ENCODE results near the gene GPC5.
"Not testable (repeated sequence)": the region's sequence is repeated elsewhere in the genome, so short reads cannot be mapped to it uniquely, and the experiment has no call there.

Gene GPC5

GRCh38 chr13:91824416-91824815, 426.0 kb downstream of the GPC5 start:
- no peak for DNase-seq (ENCODE audit: extremely low read depth in 1 of 2, low read depth in 1 of 2)

GRCh38 chr13:91825516-91825915, 427.1 kb downstream of the GPC5 start:
- DNase-seq (ENCODE audit: extremely low read depth in 1 of 2, low read depth in 1 of 2), result no peak

GRCh38 chr13:91836553-91836952, 438.1 kb downstream of the GPC5 start:
- DNase-seq (ENCODE audit: extremely low read depth in 1 of 2, low read depth in 1 of 2), result no peak

GRCh38 chr13:91845612-91846011, 447.2 kb downstream of the GPC5 start:
- no peak for DNase-seq (ENCODE audit: extremely low read depth in 1 of 2, low read depth in 1 of 2)

GRCh38 chr13:91863699-91864098, 465.3 kb downstream of the GPC5 start:
- DNase-seq (ENCODE audit: extremely low read depth in 1 of 2, low read depth in 1 of 2), result no peak

- no peak for DNase-seq (ENCODE audit: extremely low read depth in 1 of 2, low read depth in 1 of 2)
Measured at GRCh38 chr13:91868351-91868750, 469.9 kb downstream of the GPC5 start.

- no peak for DNase-seq (ENCODE audit: extremely low read depth in 1 of 2, low read depth in 1 of 2)
Measured at GRCh38 chr13:91878491-91878890, 480.1 kb downstream of the GPC5 start.

GRCh38 chr13:91879360-91879759, 480.9 kb downstream of the GPC5 start:
- DNase-seq (ENCODE audit: extremely low read depth in 1 of 2, low read depth in 1 of 2), result no peak

GRCh38 chr13:91882918-91883317, 484.5 kb downstream of the GPC5 start:
- no peak for DNase-seq (ENCODE audit: extremely low read depth in 1 of 2, low read depth in 1 of 2)

- DNase-seq (ENCODE audit: extremely low read depth in 1 of 2, low read depth in 1 of 2), result no peak
Measured at GRCh38 chr13:91889641-91890040, 491.2 kb downstream of the GPC5 start.

- DNase-seq (ENCODE audit: extremely low read depth in 1 of 2, low read depth in 1 of 2), result no peak
Measured at GRCh38 chr13:91891141-91891540, 492.7 kb downstream of the GPC5 start.

GRCh38 chr13:91893040-91893439, 494.6 kb downstream of the GPC5 start:
- DNase-seq (ENCODE audit: extremely low read depth in 1 of 2, low read depth in 1 of 2), result no peak

GRCh38 chr13:91894316-91894715, 495.9 kb downstream of the GPC5 start:
- DNase-seq (ENCODE audit: extremely low read depth in 1 of 2, low read depth in 1 of 2), result no peak

GRCh38 chr13:91896547-91896946, 498.1 kb downstream of the GPC5 start:
- no peak for DNase-seq (ENCODE audit: extremely low read depth in 1 of 2, low read depth in 1 of 2)

- not testable (repeated sequence) for DNase-seq (ENCODE audit: extremely low read depth in 1 of 2, low read depth in 1 of 2)
Measured at GRCh38 chr13:91898986-91899385, 500.6 kb downstream of the GPC5 start.

- no peak for DNase-seq (ENCODE audit: extremely low read depth in 1 of 2, low read depth in 1 of 2)
Measured at GRCh38 chr13:91902291-91902690, 503.9 kb downstream of the GPC5 start.

- no peak for DNase-seq (ENCODE audit: extremely low read depth in 1 of 2, low read depth in 1 of 2)
Measured at GRCh38 chr13:91904005-91904404, 505.6 kb downstream of the GPC5 start.

GRCh38 chr13:91904597-91904996, 506.2 kb downstream of the GPC5 start:
- no peak for DNase-seq (ENCODE audit: extremely low read depth in 1 of 2, low read depth in 1 of 2)

GRCh38 chr13:91907398-91907797, 509.0 kb downstream of the GPC5 start:
- DNase-seq (ENCODE audit: extremely low read depth in 1 of 2, low read depth in 1 of 2), result no peak

- DNase-seq (ENCODE audit: extremely low read depth in 1 of 2, low read depth in 1 of 2), result no peak
Measured at GRCh38 chr13:91909617-91910016, 511.2 kb downstream of the GPC5 start.

GRCh38 chr13:91922969-91923592, 524.7 kb downstream of the GPC5 start:
- no peak for DNase-seq (ENCODE audit: extremely low read depth in 1 of 2, low read depth in 1 of 2)

GRCh38 chr13:91930687-91931086, 532.3 kb downstream of the GPC5 start:
- no peak for DNase-seq (ENCODE audit: extremely low read depth in 1 of 2, low read depth in 1 of 2)

GRCh38 chr13:91934354-91934753, 535.9 kb downstream of the GPC5 start:
- no peak for DNase-seq (ENCODE audit: extremely low read depth in 1 of 2, low read depth in 1 of 2)
